ENCODE results near the gene SMDT1. TPM values are rescaled to one million over a fixed set of nuclear protein-coding genes. Genes with fewer than 3 reads are reported as not detected.

SMDT1 gene
- total RNA-seq, 1 experiment from 2014 or later, result 18.3 TPM

DNA sequence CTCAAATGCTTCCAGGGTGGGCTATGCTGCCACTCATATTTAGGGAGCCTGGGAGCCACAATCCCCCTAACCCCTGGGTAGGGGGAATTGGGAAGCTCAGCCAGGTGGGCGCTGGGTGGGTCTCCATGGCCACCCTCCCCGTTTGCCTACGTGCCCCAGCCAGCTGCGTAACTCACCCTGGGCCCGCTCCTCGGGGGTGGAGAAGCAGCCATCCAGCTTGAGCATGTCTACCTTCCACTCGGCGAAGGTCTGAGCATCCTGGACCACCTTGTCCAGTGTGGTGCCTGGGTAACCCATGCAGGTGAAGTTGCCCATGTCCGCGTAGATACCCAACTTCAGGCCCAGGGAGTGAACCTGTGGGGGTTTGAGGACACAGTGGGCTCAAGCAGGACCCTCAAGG, 12.6 kb upstream of the SMDT1 start:
- Histone ChIP-seq H3K27ac (ENCODE audit: low read length) (no peak overlapping the region), H3K9me3 (ENCODE audit: low read length) (no peaks in the 10 kb centered on the region), H3K4me1 (ENCODE audit: insufficient read depth, low read length) (peaks cover 14% of the 10 kb centered on the region), H3K9ac (ENCODE audit: low read length) (no peak overlapping the region), H2AFZ (ENCODE audit: low read length) (no peak overlapping the region), H3F3A (ENCODE audit: low read length, unreplicated experiment) (no peaks in the 10 kb centered on the region), H3K4me3 (ENCODE audit: low read length) (no peak overlapping the region), H3K79me2 (ENCODE audit: low read length) (peaks cover 7% of the 10 kb centered on the region; the same call in 1 of the 2 replicates), H3K27me3 (ENCODE audit: low read length) (no peaks in the 10 kb centered on the region), H3K9me2 (replicated peaks; ENCODE audit: low read length) (no peaks in the 10 kb centered on the region), H3K4me2 (ENCODE audit: low read length) (no peak overlapping the region), H3K36me3 (ENCODE audit: low read depth, low read length) (no peaks in the 10 kb centered on the region), H4K20me1 (ENCODE audit: low read length) (no peaks in the 10 kb centered on the region)
- POLR2A ChIA-PET (ENCODE audit: unreplicated experiment), result no interaction called here
- CTCF ChIA-PET, result no interaction called here
- ATAC-seq (no peak), DNase-seq (no peak)
- intact Hi-C loops (cut with micrococcal nuclease), result no loop called here
- TF ChIP-seq EZH2 (IDR thresholded peaks at IDR 0.05; ENCODE audit: low read length, unreplicated experiment), result no peak
- TF ChIP-seq, protein P1, sequence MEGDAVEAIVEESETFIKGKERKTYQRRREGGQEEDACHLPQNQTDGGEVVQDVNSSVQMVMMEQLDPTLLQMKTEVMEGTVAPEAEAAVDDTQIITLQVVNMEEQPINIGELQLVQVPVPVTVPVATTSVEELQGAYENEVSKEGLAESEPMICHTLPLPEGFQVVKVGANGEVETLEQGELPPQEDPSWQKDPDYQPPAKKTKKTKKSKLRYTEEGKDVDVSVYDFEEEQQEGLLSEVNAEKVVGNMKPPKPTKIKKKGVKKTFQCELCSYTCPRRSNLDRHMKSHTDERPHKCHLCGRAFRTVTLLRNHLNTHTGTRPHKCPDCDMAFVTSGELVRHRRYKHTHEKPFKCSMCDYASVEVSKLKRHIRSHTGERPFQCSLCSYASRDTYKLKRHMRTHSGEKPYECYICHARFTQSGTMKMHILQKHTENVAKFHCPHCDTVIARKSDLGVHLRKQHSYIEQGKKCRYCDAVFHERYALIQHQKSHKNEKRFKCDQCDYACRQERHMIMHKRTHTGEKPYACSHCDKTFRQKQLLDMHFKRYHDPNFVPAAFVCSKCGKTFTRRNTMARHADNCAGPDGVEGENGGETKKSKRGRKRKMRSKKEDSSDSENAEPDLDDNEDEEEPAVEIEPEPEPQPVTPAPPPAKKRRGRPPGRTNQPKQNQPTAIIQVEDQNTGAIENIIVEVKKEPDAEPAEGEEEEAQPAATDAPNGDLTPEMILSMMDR (conservative IDR thresholded peaks at IDR 0.05; ENCODE audit: low read depth, low read length), result no peak
- no peak for TF ChIP-seq EZH2phosphoT487 (IDR thresholded peaks at IDR 0.05; ENCODE audit: borderline replicate concordance, low read length)
- BruUV-seq (replicated peaks), result no TSS peak

DNA sequence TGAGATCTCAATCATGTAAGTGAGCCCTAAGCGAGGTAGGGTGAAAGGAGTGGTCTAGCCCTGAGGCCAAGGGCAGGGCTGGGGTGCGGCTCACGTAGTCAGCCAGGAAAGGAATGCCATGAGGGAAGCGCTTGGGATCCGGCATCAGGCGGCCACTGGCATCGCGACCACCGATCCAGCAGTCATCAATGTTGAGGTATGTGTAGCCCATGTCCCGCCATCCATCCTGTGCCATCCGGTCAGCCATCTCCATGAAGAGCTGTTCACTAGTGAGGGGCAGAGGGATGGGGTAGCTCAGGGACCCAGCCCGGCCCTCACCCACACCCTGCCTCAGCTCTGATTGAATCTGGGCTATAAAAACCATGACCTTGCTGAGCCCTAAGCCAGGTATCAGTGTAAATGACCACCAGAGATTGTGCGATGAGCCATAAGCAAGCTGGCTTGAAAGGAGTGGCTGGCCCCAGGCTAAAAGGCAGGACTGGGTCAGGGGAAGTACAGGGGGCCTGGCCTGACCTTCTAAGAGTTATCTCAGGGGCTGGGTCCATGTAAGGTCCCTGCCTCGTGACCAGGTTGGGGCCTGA, 11.7 kb upstream of the SMDT1 start:
- Histone ChIP-seq H3K27ac (ENCODE audit: low read length) (no peak overlapping the region), H2AFZ (ENCODE audit: low read length) (no peak overlapping the region), H3K4me2 (ENCODE audit: low read length) (no peak overlapping the region), H3K9me3 (ENCODE audit: low read length) (no peaks in the 10 kb centered on the region), H3K9me2 (replicated peaks; ENCODE audit: low read length) (no peaks in the 10 kb centered on the region), H3K9ac (ENCODE audit: low read length) (no peak overlapping the region), H3K36me3 (ENCODE audit: low read depth, low read length) (no peaks in the 10 kb centered on the region), H3F3A (ENCODE audit: low read length, unreplicated experiment) (no peaks in the 10 kb centered on the region), H3K4me1 (ENCODE audit: insufficient read depth, low read length) (peaks cover 14% of the 10 kb centered on the region), H4K20me1 (ENCODE audit: low read length) (no peaks in the 10 kb centered on the region), H3K79me2 (ENCODE audit: low read length) (peaks cover 7% of the 10 kb centered on the region; the same call in 1 of the 2 replicates), H3K4me3 (ENCODE audit: low read length) (no peak overlapping the region), H3K27me3 (ENCODE audit: low read length) (no peaks in the 10 kb centered on the region)
- ChIA-PET CTCF (no interaction called here), POLR2A (ENCODE audit: unreplicated experiment) (no interaction called here)
- no TSS peak for BruUV-seq (replicated peaks)
- DNase-seq, result no peak
- ATAC-seq, result no peak
- intact Hi-C loops (cut with micrococcal nuclease), result no loop called here
- TF ChIP-seq EZH2 (IDR thresholded peaks at IDR 0.05; ENCODE audit: low read length, unreplicated experiment), result no peak
- no peak for TF ChIP-seq EZH2phosphoT487 (IDR thresholded peaks at IDR 0.05; ENCODE audit: borderline replicate concordance, low read length)
- TF ChIP-seq, protein P1 (conservative IDR thresholded peaks at IDR 0.05; ENCODE audit: low read depth, low read length), result no peak

DNA sequence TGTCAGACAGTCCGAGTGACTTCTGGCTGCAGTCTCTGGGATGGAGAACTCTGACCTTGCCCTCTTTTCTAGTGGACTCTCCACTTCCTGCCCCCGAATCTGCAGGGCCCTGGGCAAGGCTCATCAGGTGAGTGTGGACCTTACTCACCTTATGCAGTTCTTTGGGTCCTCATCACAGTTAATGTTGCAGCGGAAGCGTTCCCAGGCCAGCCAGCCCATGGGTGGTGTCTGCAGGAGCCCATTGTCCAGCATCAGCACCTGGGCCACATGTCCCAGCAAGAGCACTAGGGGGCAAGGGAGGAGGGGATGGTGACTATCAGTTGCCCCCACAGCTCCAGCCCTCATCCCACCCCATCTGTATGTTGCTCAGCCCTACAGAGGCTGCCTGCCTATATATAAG, 11.2 kb upstream of the SMDT1 start:
- H3K36me3 ChIP-seq (ENCODE audit: low read depth, low read length), result no peaks in the 10 kb centered on the region
- H3K79me2 ChIP-seq (ENCODE audit: low read length), result peaks cover 7% of the 10 kb centered on the region; the same call in 1 of the 2 replicates
- H3K9me2 ChIP-seq (replicated peaks; ENCODE audit: low read length), result no peaks in the 10 kb centered on the region
- H3K27ac ChIP-seq (ENCODE audit: low read length), result no peak overlapping the region
- H3K4me2 ChIP-seq (ENCODE audit: low read length), result no peak overlapping the region
- intact Hi-C loops (cut with micrococcal nuclease), result no loop called here
- no peaks in the 10 kb centered on the region for H3F3A ChIP-seq (ENCODE audit: low read length, unreplicated experiment)
- no peak for DNase-seq
- no peak overlapping the region for H3K4me3 ChIP-seq (ENCODE audit: low read length)
- no peak overlapping the region for H3K9ac ChIP-seq (ENCODE audit: low read length)
- TF ChIP-seq EZH2 (IDR thresholded peaks at IDR 0.05; ENCODE audit: low read length, unreplicated experiment) (no peak), EZH2phosphoT487 (IDR thresholded peaks at IDR 0.05; ENCODE audit: borderline replicate concordance, low read length) (no peak)
- TF ChIP-seq, protein P1 (conservative IDR thresholded peaks at IDR 0.05; ENCODE audit: low read depth, low read length), result no peak
- no peak for ATAC-seq
- POLR2A ChIA-PET (ENCODE audit: unreplicated experiment), result no interaction called here
- no peak overlapping the region for H2AFZ ChIP-seq (ENCODE audit: low read length)
- no TSS peak for BruUV-seq (replicated peaks)
- H4K20me1 ChIP-seq (ENCODE audit: low read length), result no peaks in the 10 kb centered on the region
- H3K27me3 ChIP-seq (ENCODE audit: low read length), result no peaks in the 10 kb centered on the region
- H3K9me3 ChIP-seq (ENCODE audit: low read length), result no peaks in the 10 kb centered on the region
- CTCF ChIA-PET, result no interaction called here
- peaks cover 14% of the 10 kb centered on the region for H3K4me1 ChIP-seq (ENCODE audit: insufficient read depth, low read length)

Data from PC-3 (cell line).